Inflammatory macrophage treated with lipopolysaccharide for 4 hours (primary cell): ENCODE measurements around the gene ZFYVE1.

ENCODE experiments used
- DNase-seq: peaks from one replicate; pipeline ENCODE4 v3.0.0-alpha.2; 2020

ZFYVE1 gene

DNA sequence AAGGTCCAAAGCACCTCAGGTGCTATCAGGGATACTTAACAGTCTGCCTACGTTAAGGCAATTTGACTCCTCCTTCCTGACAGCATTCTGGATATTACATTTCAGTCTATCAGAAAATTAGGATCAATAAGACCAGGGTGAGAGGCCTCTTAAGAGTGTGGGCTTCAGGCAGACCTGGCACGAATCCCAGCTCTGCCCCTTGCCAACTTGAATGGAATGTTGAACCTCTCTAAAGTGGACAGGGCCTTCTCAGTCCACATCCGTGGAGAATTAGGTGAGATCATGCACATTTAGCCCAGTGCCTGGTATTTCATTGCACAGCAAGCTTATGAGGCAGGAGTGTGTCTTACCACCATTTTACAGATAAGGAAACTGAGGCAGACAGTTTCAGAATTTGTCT, 74.7 kb downstream of the ZFYVE1 start:
- DNase-seq = no peak

DNA sequence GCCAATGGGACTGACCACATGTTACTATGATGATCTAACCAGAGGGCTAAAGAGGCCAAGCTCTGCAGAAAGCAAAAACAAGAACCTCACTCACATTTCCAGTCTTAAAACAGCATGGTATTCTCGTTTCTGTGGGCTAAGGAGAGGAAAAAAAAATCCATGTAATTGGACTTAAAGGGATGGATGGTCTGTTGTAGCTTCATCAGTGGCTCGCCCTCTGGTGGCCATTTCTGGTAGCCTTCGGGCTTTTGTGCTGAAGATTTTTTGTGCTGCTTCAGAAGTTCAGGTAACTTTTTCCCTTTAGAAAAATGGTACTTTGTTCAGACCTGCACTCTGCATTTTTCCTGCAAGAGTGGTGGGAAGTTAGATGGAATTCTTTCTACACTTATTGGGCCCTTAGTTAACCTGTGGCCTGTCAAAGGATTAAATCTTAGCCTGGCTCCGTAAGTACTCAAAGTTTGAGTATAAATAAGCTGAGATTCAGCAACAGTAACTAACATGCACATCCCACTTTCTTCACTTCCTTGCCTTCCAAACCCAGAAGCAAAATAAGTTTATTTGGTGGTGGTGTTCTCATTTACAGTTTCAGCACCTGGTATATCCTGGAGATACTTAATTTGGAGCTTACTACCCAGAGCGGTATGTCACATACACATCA, 78.3 kb downstream of the ZFYVE1 start:
- peak; percentile 50 for DNase-seq

DNA sequence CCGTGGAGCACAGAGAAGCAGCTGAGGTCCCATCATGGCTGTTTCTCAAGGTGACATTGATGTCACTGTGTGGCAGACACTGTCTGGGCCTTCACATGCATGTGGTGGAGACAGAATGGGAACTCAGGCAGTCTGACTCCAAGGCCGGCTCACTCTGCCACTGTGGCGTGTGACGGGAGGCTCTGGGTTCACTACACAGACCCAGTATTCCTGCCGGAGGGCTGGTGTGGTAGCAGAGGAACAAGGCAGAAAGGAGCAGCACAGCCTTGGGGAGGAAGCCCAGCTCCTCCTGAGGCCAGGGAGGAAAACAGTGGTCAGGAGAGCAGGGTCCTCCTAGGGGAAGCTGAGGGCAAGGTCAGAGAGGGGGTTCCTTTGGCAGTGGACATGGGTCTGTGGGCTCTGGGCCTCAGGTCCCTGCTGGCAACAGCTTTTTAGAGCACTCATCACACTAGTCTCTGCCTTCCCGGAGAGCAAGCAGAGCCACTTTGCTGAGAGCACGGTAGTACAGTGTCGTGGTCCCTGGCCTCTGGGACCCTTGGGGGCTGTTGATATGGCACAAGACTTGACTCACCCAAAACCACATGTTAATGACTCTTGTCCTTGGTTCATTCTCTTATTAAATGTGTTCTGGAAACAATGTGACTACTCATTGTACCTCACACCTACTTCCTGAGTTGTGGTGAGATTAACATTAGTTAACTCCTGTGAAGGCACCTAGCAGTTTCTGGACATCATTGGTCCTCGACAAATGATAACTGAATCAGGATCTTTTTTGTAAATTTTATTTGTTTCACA, 79.3 kb downstream of the ZFYVE1 start:
- no peak for DNase-seq

DNA sequence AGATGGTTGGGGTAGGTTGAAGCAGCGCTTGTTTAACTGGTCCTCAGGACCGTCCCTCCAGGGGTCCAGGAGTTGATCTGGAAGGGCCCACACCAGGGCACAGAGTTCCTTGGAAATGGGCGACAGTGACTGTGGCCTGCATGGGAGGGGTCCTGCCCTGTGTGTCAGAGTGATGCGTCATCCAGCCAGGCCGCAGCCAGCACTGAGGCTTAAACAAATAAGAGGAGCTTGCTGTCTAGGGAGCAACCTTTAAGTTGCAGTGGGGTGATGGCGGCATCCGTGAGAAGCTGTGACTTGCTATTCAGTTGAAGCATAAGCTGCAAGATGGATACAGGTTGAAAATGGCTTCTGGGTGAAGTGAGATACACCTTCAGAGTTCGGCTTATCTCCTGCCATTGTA, 80.4 kb downstream of the ZFYVE1 start:
- no peak for DNase-seq

DNA sequence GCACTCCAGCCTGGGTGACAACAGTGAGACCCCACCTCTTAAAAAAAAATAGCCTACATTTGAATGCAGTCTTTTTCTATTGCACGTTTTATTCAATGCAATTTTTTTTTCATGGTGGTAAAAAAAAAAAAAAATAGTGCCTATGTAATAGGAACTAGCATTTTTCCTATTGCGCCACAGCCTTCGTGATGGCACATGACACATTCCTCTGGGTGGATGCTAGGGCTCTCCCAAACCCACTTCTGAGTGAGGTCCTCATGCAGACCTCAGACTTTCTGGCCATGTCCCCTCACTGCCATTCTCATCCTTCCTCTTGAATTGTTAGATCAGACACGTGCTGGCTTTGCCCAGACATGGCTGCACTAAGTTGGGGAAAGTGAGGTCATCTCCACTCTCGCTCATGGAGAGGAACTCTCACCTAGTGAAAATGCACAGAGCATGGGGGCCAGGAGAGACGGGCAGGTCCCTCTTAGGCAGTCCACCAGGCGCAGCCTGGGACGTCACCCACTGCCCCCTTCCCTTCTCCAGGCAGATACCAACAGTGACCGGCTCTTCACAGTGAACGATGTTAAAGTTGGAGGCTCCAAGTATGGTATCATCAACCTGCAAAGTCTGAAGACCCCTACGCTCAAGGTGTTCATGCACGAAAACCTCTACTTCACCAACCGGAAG, 81.4 kb downstream of the ZFYVE1 start:
- peak; percentile 45 for DNase-seq

DNA sequence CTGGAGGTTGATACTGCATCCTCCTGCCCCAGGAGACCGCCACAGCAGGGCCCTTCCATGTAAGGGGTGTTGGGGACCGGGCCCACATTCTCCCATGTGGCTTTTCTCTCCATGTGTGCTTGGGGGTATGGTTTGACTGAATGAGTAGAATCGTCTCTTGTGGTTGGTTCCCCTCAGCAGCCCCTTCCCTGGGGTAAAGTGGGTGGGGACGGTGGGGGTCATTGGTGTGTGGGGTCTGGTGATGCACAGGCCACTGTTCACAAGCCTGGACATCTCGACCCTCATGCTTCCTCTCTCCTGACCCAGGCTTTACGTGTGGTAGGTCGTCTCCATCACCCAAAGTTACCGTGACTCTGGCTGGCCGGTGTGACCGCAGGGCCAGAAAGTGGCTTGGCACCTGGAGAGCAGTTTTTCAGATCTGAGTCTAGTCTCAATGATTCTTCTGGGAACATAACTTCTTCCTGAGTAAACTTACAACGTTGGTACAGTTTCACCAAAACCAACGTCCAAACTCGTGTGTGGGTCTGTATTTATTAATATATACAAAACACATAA, 83.0 kb downstream of the ZFYVE1 start:
- no peak for DNase-seq

DNA sequence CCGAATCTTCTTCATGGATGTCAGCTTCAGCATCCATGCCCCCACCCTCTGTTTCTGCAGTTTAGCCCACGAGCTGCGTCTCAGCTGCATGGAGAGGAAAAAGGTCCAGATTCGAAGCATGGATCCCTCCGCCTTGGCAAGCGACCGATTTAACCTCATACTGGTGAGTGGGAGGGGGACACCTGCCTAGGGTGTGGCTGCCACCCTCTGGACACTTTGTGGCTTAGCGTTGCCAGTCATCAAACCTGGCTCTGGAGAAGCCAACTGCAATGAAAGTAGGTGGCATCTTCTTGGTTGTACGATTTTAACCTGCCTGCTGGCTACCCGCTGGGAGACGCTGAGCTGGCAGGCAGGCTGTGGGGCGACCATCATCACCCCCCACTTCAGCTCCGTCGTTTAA, 84.0 kb downstream of the ZFYVE1 start:
- DNase-seq = no peak

DNA sequence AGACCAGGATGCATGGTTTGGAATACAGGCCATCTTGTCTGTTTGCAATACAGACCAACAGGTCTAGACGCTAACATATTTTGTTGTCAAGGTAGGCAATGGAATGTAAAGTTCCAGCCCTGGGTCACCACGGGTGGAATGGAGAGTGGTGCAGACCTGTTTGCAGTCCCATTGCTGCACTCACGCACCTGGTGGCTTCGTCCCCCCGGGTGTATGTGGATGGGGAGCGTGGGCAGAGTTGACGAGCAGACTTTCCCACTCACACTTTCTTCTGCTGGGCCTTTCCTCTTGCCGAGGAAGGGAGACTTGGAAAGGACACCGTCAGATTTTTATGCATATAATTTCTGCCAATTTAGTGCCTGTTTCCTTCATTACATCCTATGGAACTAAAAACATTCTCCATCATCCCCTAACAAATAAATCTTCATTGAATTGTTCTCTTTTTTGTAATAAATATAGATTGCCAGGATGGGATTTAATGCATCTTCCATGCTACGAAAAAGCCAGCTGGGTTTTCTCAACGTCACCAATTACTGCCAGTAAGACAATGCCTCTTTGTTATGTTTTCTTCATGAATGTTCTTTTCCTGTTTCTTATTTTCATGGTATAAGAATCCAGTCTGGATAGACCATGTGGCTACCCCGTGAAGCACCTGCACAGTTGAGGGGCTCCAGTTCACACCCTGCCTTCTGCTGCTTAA, 85.5 kb downstream of the ZFYVE1 start:
- no peak for DNase-seq

GRCh38 chr14:72939630-72940029, 87.3 kb downstream of the ZFYVE1 start:
- no peak for DNase-seq

DNA sequence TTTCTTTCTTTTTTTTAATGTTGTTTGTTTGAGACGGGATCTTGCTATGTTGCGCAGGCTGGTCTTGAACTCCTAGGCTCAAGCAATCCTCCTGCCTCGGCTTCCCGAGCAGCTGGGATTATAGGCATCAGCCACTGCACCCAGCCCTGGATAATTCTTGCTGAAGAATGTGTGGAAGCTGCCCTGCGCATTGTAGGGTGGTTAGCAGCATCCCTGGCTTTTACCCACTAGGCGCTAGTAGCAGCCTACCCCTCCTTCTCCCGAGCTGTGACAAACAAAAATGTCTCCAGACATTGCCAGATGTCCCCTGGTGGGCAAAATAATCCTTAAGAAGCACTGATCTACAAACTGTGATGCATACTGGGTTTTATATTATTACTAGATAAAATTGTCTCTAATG, 94.0 kb downstream of the ZFYVE1 start:
- DNase-seq = no peak

- no peak for DNase-seq
Observed at GRCh38 chr14:72929316-72930080, 97.4 kb downstream of the ZFYVE1 start.

- no peak for DNase-seq
Observed at GRCh38 chr14:72928872-72929271, 98.0 kb downstream of the ZFYVE1 start.

GRCh38 chr14:72926292-72927028, 100.4 kb downstream of the ZFYVE1 start, which contains the start of gene DCAF4:
DCAF4 (plus strand) TSS chr14:72926464; CDS start chr14:72937979, 11,515 bp downstream.
- peak; percentile 98 for DNase-seq

DNA sequence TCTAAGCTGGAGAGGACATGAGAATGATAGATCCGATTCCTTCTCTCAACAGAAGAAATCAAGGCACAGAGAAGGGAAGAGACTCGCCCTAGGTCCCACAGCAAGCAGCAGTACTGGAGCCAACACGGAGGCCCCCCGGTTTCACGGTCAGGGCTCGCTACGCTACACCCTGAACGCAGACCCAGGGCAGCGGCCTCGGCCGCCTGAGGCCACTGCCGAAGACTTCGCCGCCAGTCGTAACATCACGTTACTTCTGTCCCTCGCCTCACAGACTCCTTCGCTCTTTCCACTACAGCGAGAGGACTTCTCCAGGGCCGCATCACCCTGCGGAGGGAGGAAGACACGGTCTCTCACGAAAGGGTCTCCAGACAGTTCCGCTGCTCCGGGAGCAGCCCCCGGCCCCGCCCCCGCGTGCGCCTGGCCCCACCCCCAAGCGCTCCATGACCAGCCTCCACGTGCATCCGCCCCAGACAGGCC, 101.1 kb downstream of the ZFYVE1 start:
- no peak for DNase-seq

- DNase-seq = no peak
Observed at GRCh38 chr14:72925171-72925759, 101.6 kb downstream of the ZFYVE1 start.

DNA sequence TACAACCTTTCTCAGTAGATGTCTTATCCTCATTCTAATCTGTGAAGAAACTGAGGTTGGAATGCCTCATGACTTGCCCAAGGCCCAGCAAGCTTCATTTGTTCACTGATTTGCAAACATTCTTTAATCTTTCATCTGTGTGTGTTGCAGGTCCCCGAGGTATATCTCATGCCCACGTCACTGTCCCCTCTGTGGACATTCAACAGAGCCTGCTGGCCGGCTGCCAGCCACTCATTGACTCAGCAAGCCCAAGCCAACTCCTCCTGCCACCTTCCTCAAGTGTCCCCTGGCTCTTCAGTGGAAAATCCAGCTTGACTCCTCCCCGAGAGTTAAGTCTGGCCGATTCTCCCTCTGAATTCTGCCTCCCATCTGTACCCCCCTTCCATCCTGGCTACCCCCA, 102.6 kb downstream of the ZFYVE1 start:
- DNase-seq = no peak

DNA sequence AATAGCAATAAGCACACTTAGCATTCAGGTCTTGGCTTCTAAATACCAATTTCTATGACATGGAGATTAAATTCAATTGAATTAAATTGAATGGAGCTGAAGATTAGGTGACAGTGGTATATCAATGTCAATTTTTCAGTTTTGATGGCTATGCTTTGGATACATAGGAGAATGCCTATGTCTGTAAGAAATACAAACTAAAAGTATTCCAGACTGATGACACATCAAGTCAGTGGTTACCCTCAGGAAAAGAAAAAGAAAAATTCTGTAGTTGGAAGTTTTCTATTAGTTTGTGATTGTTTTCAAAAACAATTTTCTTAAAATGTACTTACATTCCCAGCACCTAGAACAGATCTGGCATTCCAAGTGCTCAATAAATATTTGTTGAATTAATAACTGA, 105.5 kb downstream of the ZFYVE1 start:
- no peak for DNase-seq

- no peak for DNase-seq
Observed at GRCh38 chr14:72920008-72920407, 106.9 kb downstream of the ZFYVE1 start.
